KMS-11 (cell line): ENCODE measurements around the gene HTR6.

ENCODE experiments used
- H2AFZ ChIP-seq: fragments of 200-600 bp; sonication (generic); 2 replicates; pipeline ENCODE4 v1.6.1; 2016; ENCODE audit warnings: antibody characterized with exemption, mixed run types, low read depth
- H3K27ac ChIP-seq: fragments of 200-600 bp; sonication (generic); 2 replicates; pipeline ENCODE4 v1.6.1; 2016; ENCODE audit warnings: mild to moderate bottlenecking, mixed run types
- H3K27me3 ChIP-seq: fragments of 200-600 bp; sonication (generic); 2 replicates; pipeline ENCODE4 v1.6.1; 2017; ENCODE audit warnings: mild to moderate bottlenecking, low read depth, mixed run types, moderate library complexity; ENCODE audit not compliant: insufficient read depth
- H3K36me3 ChIP-seq: fragments of 200-600 bp; sonication (generic); 2 replicates; pipeline ENCODE4 v1.6.1; 2017; ENCODE audit warnings: mild to moderate bottlenecking, mixed run types; ENCODE audit not compliant: insufficient read depth
- H3K4me1 ChIP-seq: fragments of 200-600 bp; sonication (generic); 2 replicates; pipeline ENCODE4 v1.6.1; 2016; ENCODE audit warnings: mild to moderate bottlenecking, low read depth, mixed run types; ENCODE audit not compliant: poor library complexity, severe bottlenecking
- H3K4me2 ChIP-seq: fragments of 200-600 bp; sonication (generic); 2 replicates; pipeline ENCODE4 v1.7.0; 2016; ENCODE audit warnings: mild to moderate bottlenecking, mixed run types
- H3K4me3 ChIP-seq: fragments of 200-600 bp; sonication (generic); IDR thresholded peaks from 2 replicates; pipeline ENCODE4 v1.6.1; 2017; ENCODE audit warnings: low read depth, low read length, mixed read lengths; ENCODE audit not compliant: insufficient read depth
- H3K79me2 ChIP-seq: fragments of 200-600 bp; sonication (generic); 2 replicates; pipeline ENCODE4 v1.6.1; 2016; ENCODE audit warnings: low read depth, mixed run types; ENCODE audit not compliant: insufficient read depth
- H3K9ac ChIP-seq: fragments of 200-600 bp; sonication (generic); 2 replicates; pipeline ENCODE4 v1.6.1; 2016; ENCODE audit warnings: mild to moderate bottlenecking, mixed run types
- H4K20me1 ChIP-seq: fragments of 200-600 bp; sonication (generic); 2 replicates; pipeline ENCODE4 v1.6.1; 2016; ENCODE audit warnings: mild to moderate bottlenecking, mixed run types; ENCODE audit not compliant: insufficient read depth
- TF ChIP-seq, protein P1 (sequence below): fragments of 200-600 bp; sonication (generic); conservative IDR thresholded peaks from 2 replicates; pipeline ENCODE4 v1.6.1; 2017; ENCODE audit warnings: low read depth, mild to moderate bottlenecking, antibody characterized with exemption, low read length, moderate library complexity, mixed read lengths

HTR6 gene

DNA sequence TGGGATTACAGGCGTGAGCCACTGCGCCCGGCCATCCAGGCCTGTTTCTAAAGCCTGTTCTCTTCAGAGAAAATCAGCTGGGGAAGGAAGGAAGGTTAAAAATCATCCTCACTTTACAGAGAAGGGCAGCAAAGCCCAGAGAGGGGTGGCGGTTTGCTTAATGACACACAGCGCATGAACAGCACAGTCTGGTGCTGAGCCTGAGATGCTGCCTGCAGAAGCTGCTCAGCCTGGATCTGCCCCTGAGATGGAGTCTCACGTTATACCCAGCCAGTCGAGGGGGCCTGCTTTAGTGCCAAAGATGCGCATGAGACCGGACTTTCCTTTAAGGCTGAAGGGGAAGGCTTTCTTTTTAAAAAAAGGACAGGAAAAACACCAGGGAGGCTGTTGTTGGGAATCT lies 21.3 kb downstream of the HTR6 start:
- Histone ChIP-seq H4K20me1 (no peaks in the 10 kb centered on the region), H2AFZ (no peak overlapping the region), H3K36me3 (no peaks in the 10 kb centered on the region), H3K79me2 (no peaks in the 10 kb centered on the region), H3K27ac (no peak overlapping the region), H3K27me3 (no peaks in the 10 kb centered on the region), H3K4me3 (no peak overlapping the region), H3K4me1 (peaks cover 18% of the 10 kb centered on the region), H3K9ac (no peak overlapping the region), H3K4me2 (no peak overlapping the region)
- TF ChIP-seq, protein P1, sequence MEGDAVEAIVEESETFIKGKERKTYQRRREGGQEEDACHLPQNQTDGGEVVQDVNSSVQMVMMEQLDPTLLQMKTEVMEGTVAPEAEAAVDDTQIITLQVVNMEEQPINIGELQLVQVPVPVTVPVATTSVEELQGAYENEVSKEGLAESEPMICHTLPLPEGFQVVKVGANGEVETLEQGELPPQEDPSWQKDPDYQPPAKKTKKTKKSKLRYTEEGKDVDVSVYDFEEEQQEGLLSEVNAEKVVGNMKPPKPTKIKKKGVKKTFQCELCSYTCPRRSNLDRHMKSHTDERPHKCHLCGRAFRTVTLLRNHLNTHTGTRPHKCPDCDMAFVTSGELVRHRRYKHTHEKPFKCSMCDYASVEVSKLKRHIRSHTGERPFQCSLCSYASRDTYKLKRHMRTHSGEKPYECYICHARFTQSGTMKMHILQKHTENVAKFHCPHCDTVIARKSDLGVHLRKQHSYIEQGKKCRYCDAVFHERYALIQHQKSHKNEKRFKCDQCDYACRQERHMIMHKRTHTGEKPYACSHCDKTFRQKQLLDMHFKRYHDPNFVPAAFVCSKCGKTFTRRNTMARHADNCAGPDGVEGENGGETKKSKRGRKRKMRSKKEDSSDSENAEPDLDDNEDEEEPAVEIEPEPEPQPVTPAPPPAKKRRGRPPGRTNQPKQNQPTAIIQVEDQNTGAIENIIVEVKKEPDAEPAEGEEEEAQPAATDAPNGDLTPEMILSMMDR = no peak

DNA sequence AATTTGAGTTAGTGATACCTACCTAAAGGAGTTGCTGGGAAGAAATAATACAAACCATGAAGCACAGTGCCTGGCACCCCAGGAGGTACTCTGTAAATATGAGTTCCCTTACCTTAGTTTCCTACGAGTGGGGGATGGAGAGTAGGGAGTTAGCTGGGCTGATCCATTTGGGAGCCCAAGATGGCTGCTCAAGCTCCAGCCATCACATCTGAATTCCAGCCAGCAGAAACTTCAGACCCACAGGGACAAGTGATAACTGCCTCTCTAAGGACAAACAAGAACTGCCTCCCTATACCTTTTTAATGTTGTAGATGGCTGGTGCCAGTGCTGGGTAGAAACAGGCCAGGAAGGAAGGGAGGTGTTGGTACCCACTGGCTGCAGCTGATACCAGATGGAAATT lies 22.7 kb downstream of the HTR6 start:
- Histone ChIP-seq H3K4me2 (no peak overlapping the region), H4K20me1 (no peaks in the 10 kb centered on the region), H3K79me2 (no peaks in the 10 kb centered on the region), H2AFZ (no peak overlapping the region), H3K4me3 (no peak overlapping the region), H3K27ac (no peak overlapping the region), H3K4me1 (peaks cover 20% of the 10 kb centered on the region), H3K36me3 (no peaks in the 10 kb centered on the region), H3K27me3 (no peaks in the 10 kb centered on the region), H3K9ac (no peak overlapping the region)
- TF ChIP-seq, protein P1 = no peak

DNA sequence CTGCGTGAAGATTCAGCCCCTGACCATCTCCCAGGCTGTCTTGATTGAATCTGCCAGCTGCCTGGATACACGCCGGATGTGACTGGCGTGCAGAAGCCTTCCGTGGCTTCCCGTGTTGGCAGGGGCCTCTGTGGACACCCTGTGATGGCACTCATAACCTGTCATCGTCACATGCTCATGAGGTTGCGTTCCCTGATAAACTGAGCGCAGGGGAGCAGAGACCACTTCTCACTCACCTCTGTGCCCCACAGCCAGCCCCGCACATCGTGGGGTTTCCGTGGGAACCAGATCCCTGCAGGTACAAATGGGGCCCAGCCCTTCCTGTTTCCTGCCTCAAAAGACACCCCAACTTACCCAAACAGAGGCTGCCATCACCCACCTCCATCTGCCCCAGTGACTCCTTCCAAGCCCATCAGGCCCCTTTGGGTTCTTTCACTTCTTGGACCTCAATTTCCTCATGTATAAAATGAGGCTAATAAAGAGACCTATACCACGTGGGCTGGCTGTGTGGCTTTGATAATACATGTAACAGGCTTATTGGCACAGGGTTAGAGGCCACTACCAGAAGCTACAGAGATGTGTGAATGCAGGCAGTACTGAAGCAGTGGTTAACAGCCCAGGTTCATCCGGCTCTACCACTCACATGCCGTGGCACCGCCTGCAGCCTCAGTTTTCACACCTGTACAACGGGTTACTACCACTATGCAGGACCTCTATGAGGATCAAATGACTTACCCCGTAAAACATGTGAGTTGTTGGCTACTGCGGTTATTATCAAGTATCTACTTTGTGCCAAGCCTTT lies 23.6 kb downstream of the HTR6 start:
- Histone ChIP-seq H3K27ac (no peak overlapping the region), H2AFZ (no peak overlapping the region), H3K4me3 (no peak overlapping the region), H3K9ac (no peak overlapping the region), H3K27me3 (no peaks in the 10 kb centered on the region), H3K79me2 (no peaks in the 10 kb centered on the region), H4K20me1 (no peaks in the 10 kb centered on the region), H3K4me2 (no peak overlapping the region), H3K36me3 (no peaks in the 10 kb centered on the region), H3K4me1 (peaks cover 20% of the 10 kb centered on the region)
- TF ChIP-seq, protein P1 = no peak

DNA sequence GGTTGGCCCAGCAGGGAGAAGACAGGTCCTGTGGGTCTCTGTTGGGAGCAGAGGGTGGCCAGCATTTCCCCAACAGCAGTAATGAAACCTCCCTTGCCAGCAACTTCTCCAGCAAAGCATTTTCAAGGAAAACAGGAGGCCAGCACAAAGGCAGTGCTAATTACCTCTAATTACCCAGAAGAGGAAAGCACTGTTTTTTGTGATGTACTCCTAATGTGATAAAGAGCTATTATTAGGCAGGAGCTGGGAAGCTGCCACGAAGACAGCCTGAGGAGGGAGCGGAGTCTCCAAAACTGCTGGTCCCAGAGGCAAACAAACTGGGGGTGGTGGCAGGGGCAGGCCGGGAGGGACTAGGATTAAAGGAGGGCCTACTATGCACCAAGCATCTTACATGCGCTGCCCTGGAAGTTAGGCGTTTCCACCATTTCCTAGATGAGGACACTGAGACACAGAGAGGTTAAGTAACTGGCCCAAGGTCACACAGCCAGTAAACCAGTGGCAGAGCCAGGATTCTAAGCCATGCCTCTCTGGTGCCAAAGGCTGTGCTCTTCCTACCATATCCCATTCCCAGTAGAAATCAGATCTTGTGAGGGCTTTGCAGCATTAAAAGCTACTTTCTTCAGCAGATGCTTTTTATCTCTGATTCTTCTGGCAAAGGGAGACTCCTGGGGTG lies 24.5 kb downstream of the HTR6 start:
- Histone ChIP-seq H3K79me2 (no peaks in the 10 kb centered on the region), H4K20me1 (no peaks in the 10 kb centered on the region), H3K27me3 (no peaks in the 10 kb centered on the region), H3K4me3 (no peak overlapping the region), H3K36me3 (no peaks in the 10 kb centered on the region), H3K4me2 (no peak overlapping the region), H3K27ac (peak overlapping the region; percentile 28; the same call in 1 of the 2 replicates), H3K4me1 (peaks cover 20% of the 10 kb centered on the region), H3K9ac (no peak overlapping the region), H2AFZ (no peak overlapping the region)
- TF ChIP-seq, protein P1 = no peak
